AG04450 (cell line): ENCODE results near the gene NEK7. TPM values are rescaled to one million over a fixed set of nuclear protein-coding genes. Genes with fewer than 3 reads are reported as not detected.
"Not testable (repeated sequence)": the region's sequence is repeated elsewhere in the genome, so short reads cannot be mapped to it uniquely, and the experiment has no call there.

Source experiments
- CTCF ChIA-PET: fragments of 300-600, 350-600 bp; formaldehyde crosslinking; extraction: SDS; loops from one replicate; lab custom pipeline; 2022; ENCODE audit warnings: antibody characterized with exemption, inconsistent platforms; lab: Charles Lee
- POLR2A ChIA-PET: fragments of 350-600 bp; formaldehyde crosslinking; extraction: SDS; loops from one replicate; lab custom pipeline; 2021; ENCODE audit warnings: antibody characterized with exemption, inconsistent platforms; lab: Yijun Ruan, JAX
- DNase-seq: peaks from one replicate; pipeline ENCODE4 v3.0.0-alpha.2; 2011; ENCODE audit warnings: low read depth, low spot score
- H3K27ac ChIP-seq: one replicate; pipeline ENCODE4 v1.5.1; 2012; ENCODE audit warnings: low read depth, low read length, control low read depth
- H3K27me3 ChIP-seq: one replicate; pipeline ENCODE4 v1.6.0; 2012; ENCODE audit warnings: low read length; ENCODE audit not compliant: control insufficient read depth, insufficient read depth
- H3K4me3 ChIP-seq: 2 replicates; pipeline ENCODE4 v1.5.1; 2011; ENCODE audit warnings: mild to moderate bottlenecking, low read depth, low read length, control low read depth
- H3K9me3 ChIP-seq: 2 replicates; pipeline ENCODE4 v1.5.1; 2012; ENCODE audit warnings: low read length; ENCODE audit not compliant: control insufficient read depth, insufficient read depth
- CTCF ChIP-seq: IDR thresholded peaks from 2 replicates; pipeline ENCODE4 v1.5.1; 2011; ENCODE audit warnings: low read depth, low read length, control low read depth, inconsistent platforms
- polyA plus RNA-seq: library from polyadenylated mRNA; depleted of rRNA; stranded (reverse); fragments of >200 nt; gene quantifications from 2 replicates; pipeline ENCODE4 v1.2.3, GENCODE V29; 2011

Gene NEK7
- polyA plus RNA-seq, 1 experiment, result 147 TPM

DNA sequence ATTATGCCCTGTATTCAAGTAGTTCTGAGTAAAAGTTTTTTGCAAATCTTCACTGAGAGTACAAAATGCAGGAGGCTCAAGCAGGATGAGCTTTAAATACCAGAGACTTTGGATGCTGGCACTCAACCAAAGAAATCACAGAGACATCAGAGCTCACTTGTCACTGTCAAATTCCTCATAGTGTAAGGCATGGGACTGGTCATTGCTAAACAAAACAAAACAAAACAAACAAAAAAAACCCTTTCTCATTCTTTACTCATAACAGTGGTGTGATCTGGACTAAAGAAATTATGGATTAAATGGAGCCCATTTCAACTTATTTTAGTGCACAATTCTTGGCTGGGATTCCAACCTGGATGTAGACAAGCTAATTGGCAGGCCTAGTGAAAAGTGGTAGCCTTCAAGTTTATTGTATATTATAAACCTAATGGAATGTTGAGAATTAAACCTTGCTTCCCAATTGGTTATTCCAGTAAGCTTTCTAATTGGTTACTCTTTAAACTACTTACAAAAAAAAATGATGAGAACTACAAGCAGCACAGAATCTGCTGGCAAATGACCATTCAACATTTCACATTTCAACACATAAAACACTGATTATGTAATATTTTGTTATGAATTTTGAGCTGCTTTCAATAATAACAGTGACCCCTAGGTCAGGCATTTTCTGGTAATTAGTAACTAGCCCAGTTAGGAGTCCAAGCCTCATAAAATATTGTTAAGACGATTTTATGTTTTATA, 30.6 kb upstream of the NEK7 start:
- Histone ChIP-seq H3K9me3 (no peaks in the 10 kb centered on the region), H3K4me3 (no peak overlapping the region), H3K27me3 (no peaks in the 10 kb centered on the region), H3K27ac (no peak overlapping the region)
- no peak for TF ChIP-seq CTCF
- DNase-seq, result no peak
- ChIA-PET POLR2A (interaction anchor here (0.6 to 1.2 kb wide), 2 partner anchors 9 to 1966 kb away, joined by 3 read pairs; no protein-coding TSS in a partner anchor), CTCF (interaction anchor here (0.7 to 1.9 kb wide), 2 partner anchors 30 to 38 kb away, joined by 3 to 9 read pairs; no protein-coding TSS in a partner anchor)

- ChIA-PET CTCF (interaction anchor here (1.1 to 1.9 kb wide), 2 partner anchors 28 to 41 kb away, joined by 3 to 5 read pairs; partner anchors contain the start of gene NEK7), POLR2A (no interaction called here)
- DNase-seq, result no peak
- H3K27me3 ChIP-seq, result no peaks in the 10 kb centered on the region
- no peak for TF ChIP-seq CTCF
- no peak overlapping the region for H3K4me3 ChIP-seq
- no peak overlapping the region for H3K27ac ChIP-seq
- H3K9me3 ChIP-seq, result peaks cover 6% of the 10 kb centered on the region; the same call in 1 of the 2 replicates
Measured at GRCh38 chr1:198128533-198128932, 28.3 kb upstream of the NEK7 start.

DNA sequence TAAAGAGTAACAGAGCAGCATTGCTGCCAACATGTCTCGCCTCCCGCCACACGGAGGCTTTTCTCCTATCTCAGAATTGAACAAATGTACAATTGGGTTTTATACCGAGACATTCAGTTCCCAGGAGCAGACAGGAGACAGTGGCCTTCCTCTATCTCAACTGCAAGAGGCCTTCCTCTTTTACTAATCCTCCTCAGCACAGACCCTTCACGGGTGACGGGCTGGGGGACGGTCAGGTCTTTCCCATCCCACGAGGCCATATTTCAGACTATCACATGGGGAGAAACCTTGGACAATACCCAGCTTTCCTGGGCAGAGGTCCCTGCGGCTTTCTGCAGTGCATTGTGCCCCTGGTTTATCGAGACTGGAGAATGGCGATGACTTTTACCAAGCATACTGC, 26.7 kb upstream of the NEK7 start:
- H3K27ac ChIP-seq, DNase-seq, POLR2A ChIA-PET, H3K27me3 ChIP-seq, H3K4me3 ChIP-seq, H3K9me3 ChIP-seq: not testable (repeated sequence)
- CTCF ChIA-PET, result interaction anchor here (0.7 kb wide), 1 partner anchor 454 kb away, joined by 3 read pairs; no protein-coding TSS in a partner anchor

DNA sequence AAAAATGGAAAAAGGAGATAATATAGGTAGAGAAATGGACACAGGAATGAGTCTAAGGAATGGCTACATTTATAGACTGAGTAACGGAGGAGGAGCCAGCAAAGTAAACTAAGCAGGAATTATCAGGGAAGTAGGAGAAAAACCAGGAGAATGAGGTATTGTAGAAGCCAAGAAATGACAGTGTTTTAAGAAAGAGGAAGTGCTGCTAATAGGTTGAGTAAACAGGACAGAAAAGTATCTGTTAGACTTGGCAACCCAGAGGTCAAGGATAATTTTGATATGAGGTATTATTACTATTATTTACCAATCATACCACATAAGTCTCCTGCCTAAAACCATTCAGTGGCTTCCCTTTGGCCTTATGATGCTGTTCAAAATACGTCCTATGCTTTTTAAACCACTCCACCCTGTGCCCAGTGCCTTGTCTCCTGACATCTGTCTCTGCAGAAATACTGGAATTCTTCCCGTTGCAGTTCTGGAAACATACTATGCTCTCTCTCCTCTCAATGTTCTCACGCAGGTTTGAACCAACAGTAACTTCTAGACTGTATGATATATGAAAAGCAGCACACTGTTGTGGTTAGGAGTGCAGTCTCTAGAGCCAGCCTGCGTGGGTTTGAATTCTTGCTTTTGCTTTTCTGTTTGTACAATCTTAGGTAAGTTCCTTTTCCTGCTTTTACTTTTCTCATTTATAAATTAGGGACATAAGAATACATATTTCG, 24.6 kb upstream of the NEK7 start:
- ChIA-PET CTCF (interaction anchor here (1.2 kb wide), 1 partner anchor 13 kb away, joined by 4 read pairs; no protein-coding TSS in a partner anchor), POLR2A (no interaction called here)
- Histone ChIP-seq H3K4me3 (no peak overlapping the region), H3K9me3 (peaks cover 6% of the 10 kb centered on the region; the same call in 1 of the 2 replicates), H3K27me3 (no peaks in the 10 kb centered on the region), H3K27ac (no peak overlapping the region)
- no peak for DNase-seq
- TF ChIP-seq CTCF, result no peak

DNA sequence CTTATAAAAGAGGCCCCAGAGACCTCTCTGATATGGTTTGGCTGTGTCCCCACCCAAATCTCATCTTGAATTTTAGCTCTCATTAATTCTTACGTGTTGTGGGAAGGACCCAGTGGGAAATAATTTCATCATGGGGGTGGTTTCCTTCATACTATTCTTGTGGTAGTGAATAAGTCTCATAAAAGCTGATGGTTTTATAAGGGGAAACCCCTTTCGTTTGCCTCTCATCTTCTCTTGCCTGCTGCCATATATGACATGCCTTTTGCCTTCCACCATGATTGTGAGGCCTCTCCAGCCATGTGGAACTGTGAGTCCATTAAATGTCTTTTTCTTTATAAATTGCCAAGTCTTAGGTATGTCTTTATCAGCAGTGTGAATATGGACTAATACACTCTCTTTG, 22.5 kb upstream of the NEK7 start:
- H3K4me3 ChIP-seq, result no peak overlapping the region
- no peak for DNase-seq
- no peak overlapping the region for H3K27ac ChIP-seq
- peaks cover 6% of the 10 kb centered on the region; the same call in 1 of the 2 replicates for H3K9me3 ChIP-seq
- ChIA-PET CTCF (no interaction called here), POLR2A (no interaction called here)
- H3K27me3 ChIP-seq, result no peaks in the 10 kb centered on the region
- no peak for TF ChIP-seq CTCF
